ENCODE measurements around the gene RTKN.

RTKN gene

DNA sequence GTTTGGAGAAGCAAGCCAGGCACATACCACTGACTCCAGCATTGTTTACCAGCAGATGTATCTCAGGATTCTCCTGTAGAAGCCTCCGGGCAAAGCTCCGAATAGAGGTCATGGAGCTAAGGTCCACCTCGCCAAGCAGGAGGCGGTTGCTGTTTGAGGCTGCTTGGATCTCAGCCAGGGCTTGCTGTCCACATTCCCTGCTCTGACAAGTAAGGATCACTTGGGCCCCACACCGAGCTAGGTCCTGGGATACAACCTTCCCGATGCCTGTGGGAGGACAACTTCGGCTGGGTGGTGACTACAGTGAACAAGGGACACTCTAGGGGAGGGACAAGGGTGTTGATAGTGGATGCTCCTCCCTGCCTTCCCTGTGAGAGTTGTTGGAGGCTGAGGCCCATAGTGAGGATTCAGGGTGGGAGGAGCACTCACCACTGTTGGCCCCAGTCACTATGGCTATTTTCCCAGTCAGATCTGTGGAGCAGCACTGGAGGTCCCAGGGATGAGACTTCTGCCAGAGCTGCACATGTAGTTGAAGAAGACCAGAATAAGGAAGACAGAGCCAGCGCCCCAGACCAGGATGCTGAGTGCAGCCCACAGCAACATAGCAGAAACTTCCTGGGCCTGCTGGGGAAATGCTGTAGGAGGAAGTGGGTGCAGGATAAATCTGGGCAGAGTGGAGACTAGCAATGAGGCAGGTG is 28.6 kb downstream of the RTKN start:
- peak overlapping the region; percentile 71 for H3K27ac Mint-ChIP-seq
- no peak overlapping the region for H3K4me3 Mint-ChIP-seq
- no peaks in the 10 kb centered on the region for H3K36me3 Mint-ChIP-seq (ENCODE audit: low read depth)
- intact Hi-C loops (cut with micrococcal nuclease), result no loop called here
- peaks cover 30% of the 10 kb centered on the region for H3K27me3 Mint-ChIP-seq
- H3K4me1 Mint-ChIP-seq (ENCODE audit: low read depth), result peaks cover 41% of the 10 kb centered on the region
- H3K9me3 Mint-ChIP-seq, result no peaks in the 10 kb centered on the region

DNA sequence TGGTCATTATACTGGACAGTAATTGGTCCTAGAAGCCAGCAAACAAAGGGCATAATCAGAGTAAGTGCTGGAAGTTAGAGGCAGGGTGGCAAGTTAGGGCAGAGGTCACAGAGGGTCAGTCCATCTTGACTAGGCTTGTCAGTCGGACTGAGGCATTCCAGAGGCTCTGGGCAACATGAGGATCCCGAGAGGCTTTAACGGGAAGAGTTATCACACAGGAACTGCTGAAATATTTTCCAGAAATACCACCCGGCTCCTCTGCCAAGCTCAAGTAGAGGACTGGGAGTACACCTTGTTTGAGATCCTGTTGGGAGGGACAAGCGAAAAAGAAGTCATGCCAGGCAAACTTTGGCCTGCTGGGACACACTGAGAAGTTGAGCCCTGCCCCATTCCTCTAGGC is 34.1 kb downstream of the RTKN start:
- Mint-ChIP-seq H3K27me3 (peaks cover 17% of the 10 kb centered on the region), H3K4me3 (no peak overlapping the region), H3K36me3 (ENCODE audit: low read depth) (no peaks in the 10 kb centered on the region), H3K9me3 (no peaks in the 10 kb centered on the region), H3K4me1 (ENCODE audit: low read depth) (peaks cover 4% of the 10 kb centered on the region), H3K27ac (no peak overlapping the region)
- intact Hi-C loops (cut with micrococcal nuclease), result no loop called here

DNA sequence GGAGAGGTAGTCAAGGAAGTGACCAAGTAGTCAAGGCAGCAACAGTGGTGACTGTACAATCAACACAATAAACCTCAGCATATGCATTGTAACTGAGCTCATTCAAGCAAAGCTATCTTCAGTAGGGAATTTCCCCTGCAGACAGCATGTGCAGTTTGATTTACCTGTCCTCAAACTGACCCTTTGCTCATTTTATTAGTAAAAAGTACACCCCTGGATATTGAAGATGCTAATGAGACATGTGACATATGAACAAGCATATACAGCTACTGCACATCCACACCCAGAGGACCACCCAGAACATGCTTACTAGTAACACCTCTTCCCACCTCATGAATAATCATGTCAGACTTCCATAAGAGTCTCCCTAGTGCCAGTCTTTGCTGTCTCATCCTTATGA is 35.7 kb downstream of the RTKN start:
- Mint-ChIP-seq H3K36me3 (ENCODE audit: low read depth) (no peaks in the 10 kb centered on the region), H3K4me1 (ENCODE audit: low read depth) (no peaks in the 10 kb centered on the region), H3K4me3 (no peak overlapping the region), H3K27ac (no peak overlapping the region), H3K9me3 (no peaks in the 10 kb centered on the region), H3K27me3 (peaks cover 17% of the 10 kb centered on the region)
- intact Hi-C loops (cut with micrococcal nuclease), result no loop called here

DNA sequence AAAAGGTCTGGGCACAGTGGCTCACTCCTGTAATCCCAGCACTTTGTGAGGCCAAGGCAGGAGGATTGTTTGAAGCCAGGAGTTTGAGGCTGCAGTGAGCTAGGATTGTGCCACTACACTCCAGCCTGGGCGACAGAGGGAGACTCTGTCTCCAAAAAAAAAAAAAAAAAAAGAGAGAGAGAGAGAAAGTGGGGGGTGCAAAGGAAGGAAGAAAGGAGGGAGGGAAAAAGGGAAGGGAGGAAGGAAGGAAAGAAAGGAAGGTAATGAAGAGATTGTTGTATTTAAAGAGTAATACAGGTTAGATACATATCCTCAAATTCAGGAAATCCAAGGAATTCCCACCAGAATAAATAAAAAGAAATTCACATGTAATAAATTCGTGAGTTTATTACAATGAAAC is 39.8 kb downstream of the RTKN start:
- H3K4me1 Mint-ChIP-seq (ENCODE audit: low read depth), result no peaks in the 10 kb centered on the region
- no peaks in the 10 kb centered on the region for H3K9me3 Mint-ChIP-seq
- H3K27me3 Mint-ChIP-seq, result peaks cover 3% of the 10 kb centered on the region
- intact Hi-C loops (cut with micrococcal nuclease), result no loop called here
- H3K27ac Mint-ChIP-seq, result no peak overlapping the region
- H3K36me3 Mint-ChIP-seq (ENCODE audit: low read depth), result no peaks in the 10 kb centered on the region
- H3K4me3 Mint-ChIP-seq, result no peak overlapping the region

DNA sequence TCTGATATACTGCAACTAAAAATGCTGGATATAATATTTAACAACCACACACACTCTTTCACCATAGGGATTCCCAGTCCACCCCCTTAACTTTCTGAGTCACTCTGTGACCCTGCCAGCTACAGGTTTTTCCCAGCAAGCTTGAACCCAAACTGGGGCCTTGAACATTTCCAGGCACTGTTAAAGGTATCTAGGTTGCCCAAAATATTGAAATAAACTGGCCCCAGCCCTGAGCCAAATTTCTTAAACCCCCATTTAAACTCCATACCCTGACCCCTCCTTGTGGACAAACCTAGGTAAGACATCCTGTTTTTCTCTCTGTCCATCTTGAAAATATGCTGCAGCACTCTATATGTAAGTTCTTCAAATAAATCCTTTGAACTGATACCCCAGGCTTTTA is 42.0 kb downstream of the RTKN start:
- Mint-ChIP-seq H3K4me3 (no peak overlapping the region), H3K27me3 (no peaks in the 10 kb centered on the region)

DNA sequence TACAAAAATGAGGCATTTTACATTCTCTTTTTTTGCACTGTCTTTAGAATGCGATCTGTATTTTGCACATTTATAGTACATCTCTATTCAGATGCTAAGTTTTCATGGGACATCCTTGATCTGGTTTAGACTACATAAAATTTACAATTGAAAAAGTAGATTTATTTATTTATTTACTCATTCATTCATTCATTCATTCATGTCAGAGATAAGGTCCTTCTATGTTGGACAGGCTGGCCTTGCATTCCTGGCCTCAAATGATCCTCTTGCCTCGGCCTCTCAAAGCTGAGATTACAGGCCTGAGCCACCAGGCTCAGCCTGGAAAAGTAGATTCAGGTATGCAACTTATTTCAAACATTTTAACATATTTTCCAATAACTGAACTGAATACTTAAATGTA is 45.6 kb downstream of the RTKN start:
- Mint-ChIP-seq H3K27ac (no peak overlapping the region), H3K36me3 (ENCODE audit: low read depth) (peaks cover 6% of the 10 kb centered on the region), H3K4me1 (ENCODE audit: low read depth) (no peaks in the 10 kb centered on the region), H3K9me3 (no peaks in the 10 kb centered on the region), H3K4me3 (no peak overlapping the region), H3K27me3 (no peaks in the 10 kb centered on the region)
- intact Hi-C loops (cut with micrococcal nuclease), result no loop called here

More for the DNA sequence above, 42.0 kb downstream of the RTKN start:
- no peaks in the 10 kb centered on the region for H3K9me3 Mint-ChIP-seq
- intact Hi-C loops (cut with micrococcal nuclease), result no loop called here
- H3K27ac Mint-ChIP-seq, result no peak overlapping the region
- no peaks in the 10 kb centered on the region for H3K36me3 Mint-ChIP-seq (ENCODE audit: low read depth)
- no peaks in the 10 kb centered on the region for H3K4me1 Mint-ChIP-seq (ENCODE audit: low read depth)

DNA sequence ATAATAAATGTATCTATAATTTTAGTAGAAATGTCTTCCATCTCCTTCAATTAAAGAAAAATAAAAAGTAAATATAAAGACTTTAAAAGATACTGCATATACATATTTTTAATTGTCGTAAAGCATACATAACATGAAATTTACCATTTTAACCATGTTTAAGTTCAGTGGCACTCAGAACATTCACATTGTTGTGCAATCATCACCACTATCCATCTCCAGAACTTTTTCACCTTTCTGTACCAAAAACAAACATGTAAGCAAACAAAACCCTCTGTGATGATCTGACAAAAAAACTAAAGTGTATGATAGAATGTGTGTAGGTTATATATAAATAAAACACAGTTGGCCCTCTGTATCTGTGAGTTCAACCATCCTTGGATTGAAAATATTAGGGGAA is 48.2 kb downstream of the RTKN start:
- Mint-ChIP-seq H3K9me3 (no peaks in the 10 kb centered on the region), H3K27ac (no peak overlapping the region), H3K4me1 (ENCODE audit: low read depth) (no peaks in the 10 kb centered on the region), H3K27me3 (no peaks in the 10 kb centered on the region), H3K4me3 (no peak overlapping the region), H3K36me3 (ENCODE audit: low read depth) (peaks cover 6% of the 10 kb centered on the region)
- intact Hi-C loops (cut with micrococcal nuclease), result no loop called here

DNA sequence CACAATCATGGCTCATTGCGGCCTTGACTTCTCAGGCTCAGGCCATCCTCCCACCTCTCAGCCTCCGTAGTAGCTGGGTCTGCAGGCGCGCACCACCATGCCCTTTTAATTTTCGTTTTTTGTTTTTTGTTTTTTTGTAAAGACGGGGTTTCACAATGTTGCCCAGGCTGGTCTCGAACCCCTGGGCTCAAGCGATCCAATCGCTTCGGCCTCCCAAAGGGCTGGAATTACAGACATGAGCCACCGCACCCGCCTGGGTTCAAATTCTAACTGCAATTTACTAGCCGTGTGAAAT is 49.3 kb downstream of the RTKN start:
- H3K36me3 Mint-ChIP-seq (ENCODE audit: low read depth), result peaks cover 6% of the 10 kb centered on the region

DNA sequence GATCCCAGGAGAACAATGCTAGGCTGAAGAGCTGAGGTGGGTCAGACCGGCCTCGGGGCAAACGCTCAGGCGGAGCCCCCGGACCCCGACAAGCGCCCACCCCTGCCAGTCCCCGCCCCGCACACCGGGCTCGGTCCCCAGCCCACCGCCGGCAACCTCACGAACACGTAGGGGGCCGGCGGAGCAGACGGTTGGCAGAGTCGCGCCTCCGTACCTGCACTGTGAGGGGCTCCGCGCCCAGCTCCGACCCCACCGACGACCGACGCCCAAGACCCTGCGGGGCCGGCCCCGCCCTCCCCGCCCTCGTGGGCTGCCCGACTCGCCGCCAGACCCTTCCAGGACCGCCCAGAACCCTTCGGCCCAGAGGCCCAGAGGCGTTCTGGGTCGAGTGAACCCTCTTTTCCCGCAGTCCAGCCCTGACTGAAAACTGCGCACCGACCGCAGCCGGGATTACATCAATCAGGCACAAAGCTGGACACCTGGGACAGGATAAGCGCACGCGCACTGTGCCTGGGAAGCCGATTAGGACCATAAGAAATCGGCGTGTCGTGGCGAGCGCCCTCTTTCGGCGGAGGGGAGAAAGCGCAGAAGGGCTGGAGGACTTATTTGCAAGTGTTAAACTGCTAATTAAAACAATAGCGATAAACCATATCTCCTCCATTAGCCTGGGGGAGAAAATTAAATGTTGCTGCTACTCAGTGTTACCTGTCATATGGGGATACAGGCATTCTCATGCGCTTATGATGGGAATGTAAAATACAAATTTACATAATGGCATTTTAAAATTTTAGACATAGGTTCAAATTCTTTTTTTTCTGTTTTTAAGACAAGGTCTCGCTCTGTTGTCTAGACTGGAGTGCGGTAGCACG is 49.9 kb downstream of the RTKN start:
- H3K9me3 Mint-ChIP-seq, result no peaks in the 10 kb centered on the region
- H3K27me3 Mint-ChIP-seq, result no peaks in the 10 kb centered on the region
- H3K36me3 Mint-ChIP-seq (ENCODE audit: low read depth), result peaks cover 6% of the 10 kb centered on the region
- H3K27ac Mint-ChIP-seq, result peak overlapping the region; percentile 96
- H3K4me3 Mint-ChIP-seq, result peak overlapping the region; percentile 86
- intact Hi-C loops (cut with micrococcal nuclease), result no loop called here
- H3K4me1 Mint-ChIP-seq (ENCODE audit: low read depth), result no peaks in the 10 kb centered on the region

More for the DNA sequence above, 49.3 kb downstream of the RTKN start:
- no peak overlapping the region for H3K27ac Mint-ChIP-seq
- H3K4me1 Mint-ChIP-seq (ENCODE audit: low read depth), result no peaks in the 10 kb centered on the region
- H3K27me3 Mint-ChIP-seq, result no peaks in the 10 kb centered on the region
- no peak overlapping the region for H3K4me3 Mint-ChIP-seq
- intact Hi-C loops (cut with micrococcal nuclease), result no loop called here
- H3K9me3 Mint-ChIP-seq, result no peaks in the 10 kb centered on the region

DNA sequence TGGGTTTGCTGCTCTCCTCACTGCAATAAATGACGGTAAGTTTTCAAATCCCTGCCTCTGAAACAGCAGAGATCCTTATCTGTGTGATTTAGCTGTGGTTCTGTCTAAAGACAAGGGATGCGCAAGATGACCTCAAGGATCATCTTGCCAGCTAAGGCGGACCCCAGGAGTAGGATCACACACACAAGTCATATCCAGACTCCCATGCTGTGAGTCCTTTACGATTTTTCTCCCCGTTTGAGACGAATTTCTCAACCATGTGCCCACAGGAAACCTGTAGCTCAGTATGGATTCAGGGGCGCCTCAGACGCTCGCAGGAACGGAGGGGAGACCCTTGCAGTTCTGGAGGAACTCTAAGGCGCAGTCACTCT is 50.5 kb downstream of the RTKN start:
- Mint-ChIP-seq H3K27ac (peak overlapping the region; percentile 96), H3K36me3 (ENCODE audit: low read depth) (peaks cover 6% of the 10 kb centered on the region), H3K27me3 (no peaks in the 10 kb centered on the region), H3K9me3 (no peaks in the 10 kb centered on the region), H3K4me1 (ENCODE audit: low read depth) (no peaks in the 10 kb centered on the region), H3K4me3 (peak overlapping the region; percentile 86)
- intact Hi-C loops (cut with micrococcal nuclease), result no loop called here

DNA sequence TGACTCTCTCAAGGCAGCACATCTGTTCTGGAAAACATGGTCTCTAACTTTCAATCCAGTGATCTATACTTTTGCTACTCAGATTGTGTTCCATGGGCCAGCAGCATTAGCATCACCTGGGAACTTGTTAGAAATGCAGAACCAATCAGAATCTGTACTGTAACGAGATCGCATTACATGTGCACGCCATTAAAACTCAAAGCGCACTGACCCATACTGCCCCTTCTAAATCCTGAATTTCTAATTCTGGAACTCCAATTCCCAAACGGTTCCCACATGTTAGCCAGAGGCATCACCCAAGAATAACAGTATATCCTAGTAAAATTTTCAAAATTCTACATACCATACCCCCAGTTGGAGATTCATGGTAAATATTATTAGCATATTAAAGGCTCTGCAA is 51.1 kb downstream of the RTKN start:
- intact Hi-C loops (cut with micrococcal nuclease), result no loop called here
- no peak overlapping the region for H3K27ac Mint-ChIP-seq
- H3K4me1 Mint-ChIP-seq (ENCODE audit: low read depth), result no peaks in the 10 kb centered on the region
- no peak overlapping the region for H3K4me3 Mint-ChIP-seq
- peaks cover 6% of the 10 kb centered on the region for H3K36me3 Mint-ChIP-seq (ENCODE audit: low read depth)
- no peaks in the 10 kb centered on the region for H3K9me3 Mint-ChIP-seq
- H3K27me3 Mint-ChIP-seq, result no peaks in the 10 kb centered on the region

DNA sequence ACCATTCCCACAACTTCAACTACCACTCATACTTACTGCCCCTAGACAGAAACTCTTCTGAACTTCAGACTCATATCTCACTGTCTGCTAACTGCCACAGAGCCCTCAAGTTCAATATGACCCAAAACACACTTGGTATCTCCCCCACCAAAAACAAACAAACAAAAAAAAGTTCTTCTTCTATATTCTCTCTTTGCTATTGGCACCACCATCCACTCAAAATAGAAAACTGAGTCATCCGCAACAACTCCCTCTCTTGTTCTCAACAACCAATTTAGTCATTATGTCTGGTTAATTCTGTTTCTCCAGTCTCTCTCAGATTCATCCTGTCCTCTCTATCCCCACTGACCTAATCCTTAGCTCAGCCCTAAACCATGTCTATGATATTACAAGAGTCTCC is 54.4 kb downstream of the RTKN start:
- intact Hi-C loops (cut with micrococcal nuclease), result no loop called here

DNA sequence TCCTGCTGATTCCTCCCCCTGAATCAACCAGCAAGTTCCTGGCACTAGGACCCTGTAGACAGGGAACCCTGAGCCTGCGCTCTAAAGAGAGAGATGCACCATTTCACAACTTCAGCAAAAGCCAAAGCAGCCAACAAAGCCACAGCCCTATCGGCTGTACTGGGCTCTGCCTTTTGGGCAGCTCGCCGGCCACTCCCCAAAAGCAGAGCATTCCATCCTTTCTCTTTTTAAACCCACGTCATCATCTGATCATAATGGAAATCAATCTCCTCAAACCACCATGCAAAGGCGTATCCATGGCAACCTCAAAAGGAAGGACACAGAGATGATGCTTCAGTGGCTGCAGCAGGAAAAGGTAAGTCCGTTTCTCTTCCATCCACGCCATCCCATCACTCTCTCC is 56.3 kb downstream of the RTKN start:
- Mint-ChIP-seq H3K27me3 (no peaks in the 10 kb centered on the region), H3K9me3 (no peaks in the 10 kb centered on the region), H3K27ac (no peak overlapping the region), H3K4me3 (no peak overlapping the region), H3K4me1 (ENCODE audit: low read depth) (peaks cover 12% of the 10 kb centered on the region), H3K36me3 (ENCODE audit: low read depth) (peaks cover 6% of the 10 kb centered on the region)
- intact Hi-C loops (cut with micrococcal nuclease), result no loop called here

More for the DNA sequence above, 54.4 kb downstream of the RTKN start:
- Mint-ChIP-seq H3K4me1 (ENCODE audit: low read depth) (no peaks in the 10 kb centered on the region), H3K27me3 (no peaks in the 10 kb centered on the region), H3K9me3 (no peaks in the 10 kb centered on the region), H3K36me3 (ENCODE audit: low read depth) (peaks cover 6% of the 10 kb centered on the region), H3K27ac (no peak overlapping the region), H3K4me3 (no peak overlapping the region)

DNA sequence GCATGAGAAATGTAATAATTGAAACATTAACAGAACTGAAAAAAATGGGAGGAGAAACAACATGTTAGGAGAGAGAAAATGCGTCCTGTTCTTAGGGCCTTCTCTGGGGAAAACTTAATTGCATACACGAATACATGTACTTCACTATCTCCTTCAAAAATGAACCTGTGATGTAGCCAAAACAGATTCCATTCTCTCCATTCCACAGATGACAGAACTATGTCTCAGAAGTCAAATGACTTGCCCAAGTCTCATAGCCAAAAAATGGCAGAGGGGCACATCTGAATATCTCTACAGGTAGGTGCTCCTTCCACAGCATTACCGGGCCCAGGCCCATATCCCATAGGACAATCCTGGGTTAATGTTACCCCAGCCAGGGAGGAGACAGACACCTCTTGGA is 57.7 kb downstream of the RTKN start:
- Mint-ChIP-seq H3K27ac (no peak overlapping the region), H3K9me3 (no peaks in the 10 kb centered on the region), H3K4me1 (ENCODE audit: low read depth) (peaks cover 21% of the 10 kb centered on the region), H3K36me3 (ENCODE audit: low read depth) (peaks cover 6% of the 10 kb centered on the region), H3K27me3 (no peaks in the 10 kb centered on the region), H3K4me3 (no peak overlapping the region)
- intact Hi-C loops (cut with micrococcal nuclease), result no loop called here

DNA sequence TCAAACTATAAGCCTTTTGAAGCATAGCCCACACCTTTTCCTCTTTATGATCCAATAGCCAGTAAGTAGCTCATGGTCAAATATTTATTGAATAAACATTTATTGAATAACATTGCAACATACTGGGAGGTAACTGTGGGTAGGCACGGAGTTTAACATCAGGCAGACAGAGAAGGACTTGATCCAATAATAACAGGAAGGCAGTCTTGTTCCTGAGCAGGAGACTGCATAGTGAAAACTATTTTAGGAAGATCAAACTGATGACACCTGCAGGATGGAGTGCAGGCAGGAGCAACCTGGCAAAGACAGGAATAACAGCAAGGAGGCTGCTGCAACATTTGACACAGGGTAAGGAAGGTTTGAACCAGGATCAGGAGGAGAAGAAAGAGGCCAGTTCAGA is 58.5 kb downstream of the RTKN start:
- Mint-ChIP-seq H3K27ac (no peak overlapping the region), H3K4me3 (no peak overlapping the region), H3K4me1 (ENCODE audit: low read depth) (peaks cover 21% of the 10 kb centered on the region), H3K36me3 (ENCODE audit: low read depth) (peaks cover 12% of the 10 kb centered on the region), H3K9me3 (no peaks in the 10 kb centered on the region), H3K27me3 (no peaks in the 10 kb centered on the region)
- intact Hi-C loops (cut with micrococcal nuclease), result no loop called here
